WTC11 (cell line): Measurements from ENCODE around the gene C20orf144. TPM values are rescaled to one million over a fixed set of nuclear protein-coding genes. Genes with fewer than 3 reads are reported as not detected.
A peak's percentile ranks its signal among the peaks of the same experiment; 100 is the strongest.

Experiments
- ATAC-seq: fragments of 200-7000 bp; cut with Tn5 transposase; 2 replicates; pipeline ENCODE4 v1.10.0; 2021; ENCODE audit warnings: mild to moderate bottlenecking, moderate library complexity
- CTCF ChIA-PET: fragments of 300-600 bp; sonication (Branson Sonifier 250); formaldehyde crosslinking; loops from one replicate; lab custom pipeline; 2021; ENCODE audit warnings: antibody characterized with exemption; lab: Charles Lee
- POLR2A ChIA-PET: fragments of 350-600 bp; sonication (Branson Sonifier 250); formaldehyde crosslinking; loops from one replicate; lab custom pipeline; 2021; ENCODE audit warnings: antibody characterized with exemption; lab: Charles Lee
- DNase-seq: peaks from one replicate; pipeline ENCODE4 v3.0.0; 2021; ENCODE audit warnings: low spot score
- H3K27ac Mint-ChIP-seq: 2 replicates; pipeline ENCODE4 v1.8.0; 2021; ENCODE audit warnings: mixed read lengths
- H3K27me3 Mint-ChIP-seq: 2 replicates; pipeline ENCODE4 v1.8.0; 2021; ENCODE audit warnings: low read depth, mild to moderate bottlenecking, moderate library complexity, mixed read lengths
- H3K36me3 Mint-ChIP-seq: 2 replicates; pipeline ENCODE4 v1.8.0; 2021; ENCODE audit warnings: mixed read lengths
- H3K4me1 Mint-ChIP-seq: 2 replicates; pipeline ENCODE4 v1.8.0; 2022; ENCODE audit warnings: mixed read lengths
- H3K4me3 Mint-ChIP-seq: 2 replicates; pipeline ENCODE4 v1.8.0; 2021; ENCODE audit warnings: mild to moderate bottlenecking, moderate library complexity, mixed read lengths
- H3K9me3 Mint-ChIP-seq: 2 replicates; pipeline ENCODE4 v1.8.0; 2021; ENCODE audit warnings: mixed read lengths
- ATF2 ChIP-seq: sonication (generic); formaldehyde crosslinking; IDR thresholded peaks from 2 replicates; pipeline ENCODE4 v1.8.1; 2022; ENCODE audit warnings: low read depth, missing genetic modification reagents, borderline replicate concordance
- E2F4 ChIP-seq: sonication (generic); formaldehyde crosslinking; IDR thresholded peaks from 2 replicates; pipeline ENCODE4 v1.8.1; 2022; ENCODE audit warnings: low read depth, mild to moderate bottlenecking, moderate library complexity, missing genetic modification reagents, borderline replicate concordance
- ELF4 ChIP-seq: sonication (generic); formaldehyde crosslinking; IDR thresholded peaks from 2 replicates; pipeline ENCODE4 v1.8.1; 2022; ENCODE audit warnings: low read depth, mild to moderate bottlenecking, moderate library complexity, missing genetic modification reagents
- FOXP1 ChIP-seq: sonication (generic); formaldehyde crosslinking; IDR thresholded peaks from 2 replicates; pipeline ENCODE4 v1.8.0; 2022; ENCODE audit warnings: missing genetic modification reagents, mild to moderate bottlenecking, moderate library complexity, borderline replicate concordance
- HMGXB4 ChIP-seq: sonication (generic); formaldehyde crosslinking; IDR thresholded peaks from 2 replicates; pipeline ENCODE4 v1.8.1; 2023; ENCODE audit warnings: mild to moderate bottlenecking, moderate library complexity, missing genetic modification reagents
- JUN ChIP-seq: sonication (generic); formaldehyde crosslinking; IDR thresholded peaks from 2 replicates; pipeline ENCODE4 v1.8.0; 2023; ENCODE audit warnings: mild to moderate bottlenecking, missing genetic modification reagents
- NFE2L1 ChIP-seq: sonication (generic); formaldehyde crosslinking; IDR thresholded peaks from 2 replicates; pipeline ENCODE4 v1.8.1; 2023; ENCODE audit warnings: missing genetic modification reagents
- OVOL2 ChIP-seq: fragments of 250-450 bp; sonication (Bioruptor Pico); IDR thresholded peaks from 2 replicates; pipeline ENCODE4 v1.9.0; 2021; ENCODE audit warnings: mild to moderate bottlenecking, borderline replicate concordance
- SMAD4 ChIP-seq: sonication (generic); formaldehyde crosslinking; IDR thresholded peaks from 2 replicates; pipeline ENCODE4 v1.8.0; 2022; ENCODE audit warnings: mild to moderate bottlenecking, missing genetic modification reagents
- STAT6 ChIP-seq: sonication (generic); formaldehyde crosslinking; conservative IDR thresholded peaks from 2 replicates; pipeline ENCODE4 v1.8.1; 2023; ENCODE audit warnings: mild to moderate bottlenecking, low read depth, missing genetic modification reagents, moderate library complexity
- USF2 ChIP-seq: sonication (generic); formaldehyde crosslinking; IDR thresholded peaks from 2 replicates; pipeline ENCODE4 v1.8.1; 2023; ENCODE audit warnings: mild to moderate bottlenecking, missing genetic modification reagents, moderate library complexity
- ZNF219 ChIP-seq: sonication (generic); formaldehyde crosslinking; IDR thresholded peaks from 2 replicates; pipeline ENCODE4 v1.8.0; 2023; ENCODE audit warnings: missing genetic modification reagents, mild to moderate bottlenecking, borderline replicate concordance
- ZNF232 ChIP-seq: sonication (generic); formaldehyde crosslinking; IDR thresholded peaks from 2 replicates; pipeline ENCODE4 v1.8.0; 2022; ENCODE audit warnings: mild to moderate bottlenecking, missing genetic modification reagents
- ZNF317 ChIP-seq: sonication (generic); formaldehyde crosslinking; IDR thresholded peaks from 2 replicates; pipeline ENCODE4 v1.8.1; 2023; ENCODE audit warnings: low read depth, mild to moderate bottlenecking, moderate library complexity, missing genetic modification reagents, borderline replicate concordance
- ZNF416 ChIP-seq: fragments of 250-450 bp; sonication (Bioruptor Pico); IDR thresholded peaks from 2 replicates; pipeline ENCODE4 v1.9.0; 2021; ENCODE audit warnings: mild to moderate bottlenecking, inconsistent platforms
- ZNF512 ChIP-seq: sonication (generic); formaldehyde crosslinking; IDR thresholded peaks from 2 replicates; pipeline ENCODE4 v1.8.1; 2022; ENCODE audit warnings: missing genetic modification reagents, borderline replicate concordance
- total RNA-seq: library from RNA; stranded (reverse); gene quantifications from 3 replicates; pipeline ENCODE4 v1.2.3, GENCODE V29; 2021

Gene C20orf144
- total RNA-seq, 1 experiment from 2014 or later, result 0.09 TPM

- TF ChIP-seq ZNF512 (no peak), ZNF416 (CRISPR knock-in tag) (no peak), ZNF232 (CRISPR knock-in tag) (no peak), ATF2 (no peak), ZNF219 (CRISPR knock-in tag) (no peak)
- TF ChIP-seq, all 79 proteins: peak for 0
These were observed 41.5 kb downstream of the C20orf144 start (continued) for GRCh38 chr20:33703498-33704137.

GRCh38 chr20:33704197-33704924, 42.2 kb downstream of the C20orf144 start:
- DNase-seq (no peak), ATAC-seq (no peak)
- Mint-ChIP-seq H3K4me1 (peaks cover 4% of the 10 kb centered on the region), H3K4me3 (no peak overlapping the region), H3K9me3 (peaks cover 20% of the 10 kb centered on the region), H3K27me3 (peaks cover 4% of the 10 kb centered on the region), H3K27ac (no peak overlapping the region), H3K36me3 (peaks cover 11% of the 10 kb centered on the region)
- ChIA-PET CTCF (no interaction called here), POLR2A (no interaction called here)
- no peak for TF ChIP-seq ZNF317
- TF ChIP-seq JUN, result no peak

- ATAC-seq (no peak), DNase-seq (no peak)
- H3K27me3 Mint-ChIP-seq, result no peaks in the 10 kb centered on the region
- peaks cover 10% of the 10 kb centered on the region for H3K4me1 Mint-ChIP-seq
- no peak for TF ChIP-seq USF2
- peaks cover 16% of the 10 kb centered on the region for H3K9me3 Mint-ChIP-seq
- no peak overlapping the region for H3K27ac Mint-ChIP-seq
- CTCF ChIA-PET, result interaction anchor here (1.3 kb wide), 1 partner anchor 40 kb away, joined by 3 read pairs; no protein-coding TSS in a partner anchor
- no peak overlapping the region for H3K4me3 Mint-ChIP-seq
- peaks cover 3% of the 10 kb centered on the region; the same call in 1 of the 2 replicates for H3K36me3 Mint-ChIP-seq
- POLR2A ChIA-PET, result interaction anchor here (1.0 kb wide), 1 partner anchor 130 kb away, joined by 3 read pairs; no protein-coding TSS in a partner anchor
These were observed 45.5 kb downstream of the C20orf144 start for GRCh38 chr20:33707668-33708067.

GRCh38 chr20:33709398-33709797, 47.3 kb downstream of the C20orf144 start:
- peaks cover 3% of the 10 kb centered on the region for H3K9me3 Mint-ChIP-seq
- CTCF ChIA-PET, result no interaction called here
- no peak for DNase-seq
- H3K27ac Mint-ChIP-seq, result no peak overlapping the region
- H3K4me3 Mint-ChIP-seq, result no peak overlapping the region
- H3K27me3 Mint-ChIP-seq, result no peaks in the 10 kb centered on the region
- H3K4me1 Mint-ChIP-seq, result peaks cover 10% of the 10 kb centered on the region
- peak; percentile 22; the same call in 1 of the 2 replicates for ATAC-seq
- H3K36me3 Mint-ChIP-seq, result no peaks in the 10 kb centered on the region
- POLR2A ChIA-PET, result no interaction called here
- TF ChIP-seq HMGXB4 (CRISPR knock-in tag), result no peak
- no peak for TF ChIP-seq OVOL2 (CRISPR knock-in tag)
- TF ChIP-seq E2F4 (CRISPR knock-in tag), result no peak
- TF ChIP-seq SMAD4 (CRISPR knock-in tag), result no peak
- TF ChIP-seq STAT6 (CRISPR knock-in tag), result no peak
- TF ChIP-seq NFE2L1 (CRISPR knock-in tag), result no peak
- no peak for TF ChIP-seq USF2
- no peak for TF ChIP-seq FOXP1 (CRISPR knock-in tag)
- no peak for TF ChIP-seq ELF4 (CRISPR knock-in tag)
